Gastrocnemius medialis (tissue), 4 donors: Measurements from ENCODE around the gene WDR33.

Experiments used
- POLR2A ChIP-seq, 2 donors: fragments of 450-650 bp; IDR thresholded peaks; one replicate each; pipeline ENCODE4 v1.6.1; 2017; ENCODE audit warnings: antibody characterized with exemption in 2 of 2, mild to moderate bottlenecking in 2 of 2, moderate library complexity in 2 of 2
- TF ChIP-seq, protein P1 (sequence below), 5 experiments: fragments of 450-650 bp in 3 of 5; fragments of 200-600 bp in 2 of 5; sonication (generic) in 2 of 5; IDR thresholded peaks in 4 of 5; conservative IDR thresholded peaks in 1 of 5; 1 replicate in 4 of 5; 2 replicates in 1 of 5; pipeline ENCODE4 v1.5.1; 2016 to 2019; ENCODE audit warnings: antibody characterized with exemption in 5 of 5, mild to moderate bottlenecking in 3 of 5, moderate library complexity in 3 of 5

DNA sequence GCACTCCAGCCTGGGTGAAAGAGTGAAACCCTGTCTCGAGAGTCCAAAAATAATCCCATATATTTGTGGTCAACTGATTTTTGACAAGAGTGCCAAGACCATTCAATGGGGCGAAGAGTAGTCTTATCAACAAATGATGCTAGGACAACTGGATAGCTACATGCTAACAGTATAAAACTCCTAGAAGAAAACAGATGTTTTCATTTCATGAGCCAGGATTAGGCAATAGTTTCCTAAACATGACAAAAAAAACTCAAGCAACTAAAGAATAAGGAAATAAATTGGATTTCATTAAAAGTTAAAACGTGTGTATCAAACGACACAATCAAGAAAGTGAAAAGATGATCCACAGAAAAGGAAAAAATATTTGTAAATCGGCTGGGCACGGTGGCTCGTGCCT, 141.9 kb downstream of the WDR33 start:
- TF ChIP-seq, protein P1, sequence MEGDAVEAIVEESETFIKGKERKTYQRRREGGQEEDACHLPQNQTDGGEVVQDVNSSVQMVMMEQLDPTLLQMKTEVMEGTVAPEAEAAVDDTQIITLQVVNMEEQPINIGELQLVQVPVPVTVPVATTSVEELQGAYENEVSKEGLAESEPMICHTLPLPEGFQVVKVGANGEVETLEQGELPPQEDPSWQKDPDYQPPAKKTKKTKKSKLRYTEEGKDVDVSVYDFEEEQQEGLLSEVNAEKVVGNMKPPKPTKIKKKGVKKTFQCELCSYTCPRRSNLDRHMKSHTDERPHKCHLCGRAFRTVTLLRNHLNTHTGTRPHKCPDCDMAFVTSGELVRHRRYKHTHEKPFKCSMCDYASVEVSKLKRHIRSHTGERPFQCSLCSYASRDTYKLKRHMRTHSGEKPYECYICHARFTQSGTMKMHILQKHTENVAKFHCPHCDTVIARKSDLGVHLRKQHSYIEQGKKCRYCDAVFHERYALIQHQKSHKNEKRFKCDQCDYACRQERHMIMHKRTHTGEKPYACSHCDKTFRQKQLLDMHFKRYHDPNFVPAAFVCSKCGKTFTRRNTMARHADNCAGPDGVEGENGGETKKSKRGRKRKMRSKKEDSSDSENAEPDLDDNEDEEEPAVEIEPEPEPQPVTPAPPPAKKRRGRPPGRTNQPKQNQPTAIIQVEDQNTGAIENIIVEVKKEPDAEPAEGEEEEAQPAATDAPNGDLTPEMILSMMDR (IDR thresholded peaks at IDR 0.05 in 4 of 5, conservative IDR thresholded peaks at IDR 0.05 in 1 of 5): no peak
- no peak for TF ChIP-seq POLR2A (IDR thresholded peaks at IDR 0.05)
